ENCODE measurements around the gene TGFBR3. TPM values are rescaled to one million over a fixed set of nuclear protein-coding genes. Genes with fewer than 3 reads are reported as not detected.

Gene TGFBR3
- total and polyA plus RNA-seq, 2 of the 13 experiments (the other 11 are each of a cell fraction or from before 2014, with no cell fraction given) = 76.5 to 195 TPM

DNA sequence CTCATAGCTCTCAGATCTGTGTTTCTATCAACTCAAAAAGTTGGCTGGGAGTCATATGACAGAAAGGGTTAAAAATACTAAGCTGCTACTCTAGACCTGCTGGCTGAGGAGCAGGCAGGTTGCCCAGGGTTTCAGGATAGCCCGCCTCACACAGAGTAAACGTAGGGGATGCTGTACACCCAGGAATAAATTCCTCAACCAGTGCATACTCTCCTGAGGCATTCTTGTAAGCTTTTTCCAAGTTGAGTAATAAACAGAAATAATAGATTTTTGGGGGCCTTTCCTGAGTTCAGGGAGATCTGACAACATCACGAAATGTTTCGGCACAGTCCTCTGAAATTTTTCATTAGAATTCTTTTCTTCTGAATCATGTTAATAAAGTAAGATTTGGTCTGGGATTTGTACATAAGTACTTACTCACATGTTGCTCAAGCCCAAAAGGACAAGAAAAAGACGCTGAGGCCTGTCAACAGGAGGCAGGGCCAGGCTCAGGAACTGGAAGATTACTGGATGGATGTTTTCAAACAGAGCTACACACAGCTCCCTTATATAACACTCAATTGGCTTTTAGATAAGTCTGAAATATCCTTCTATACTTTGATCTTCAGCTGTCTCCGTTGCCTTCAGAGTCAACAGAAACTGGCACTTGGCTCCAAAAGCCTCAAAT lies 41.0 kb downstream of the TGFBR3 start (continued):
- peak; percentile 33; the same call in 1 of the 2 replicates for TF ChIP-seq SIX1 (CRISPR knock-in tag; IDR thresholded peaks at IDR 0.05; ENCODE audit: borderline replicate concordance)
- peak; percentile 61 for TF ChIP-seq FOSL2 (CRISPR knock-in tag; IDR thresholded peaks at IDR 0.05)
- peak; percentile 42; the same call in 1 of the 2 replicates for TF ChIP-seq DPF2 (CRISPR knock-in tag; IDR thresholded peaks at IDR 0.05; ENCODE audit: borderline replicate concordance, low read depth)
- no peak for TF ChIP-seq SOX13 (IDR thresholded peaks at IDR 0.05)
- peak in 1 of 2 experiments; percentile 61; a peak in 1 of 4 replicates for TF ChIP-seq SOX13 (CRISPR knock-in tag; conservative IDR thresholded peaks at IDR 0.05 in 1 of 2, IDR thresholded peaks at IDR 0.05 in 1 of 2)
- TF ChIP-seq, protein P1, sequence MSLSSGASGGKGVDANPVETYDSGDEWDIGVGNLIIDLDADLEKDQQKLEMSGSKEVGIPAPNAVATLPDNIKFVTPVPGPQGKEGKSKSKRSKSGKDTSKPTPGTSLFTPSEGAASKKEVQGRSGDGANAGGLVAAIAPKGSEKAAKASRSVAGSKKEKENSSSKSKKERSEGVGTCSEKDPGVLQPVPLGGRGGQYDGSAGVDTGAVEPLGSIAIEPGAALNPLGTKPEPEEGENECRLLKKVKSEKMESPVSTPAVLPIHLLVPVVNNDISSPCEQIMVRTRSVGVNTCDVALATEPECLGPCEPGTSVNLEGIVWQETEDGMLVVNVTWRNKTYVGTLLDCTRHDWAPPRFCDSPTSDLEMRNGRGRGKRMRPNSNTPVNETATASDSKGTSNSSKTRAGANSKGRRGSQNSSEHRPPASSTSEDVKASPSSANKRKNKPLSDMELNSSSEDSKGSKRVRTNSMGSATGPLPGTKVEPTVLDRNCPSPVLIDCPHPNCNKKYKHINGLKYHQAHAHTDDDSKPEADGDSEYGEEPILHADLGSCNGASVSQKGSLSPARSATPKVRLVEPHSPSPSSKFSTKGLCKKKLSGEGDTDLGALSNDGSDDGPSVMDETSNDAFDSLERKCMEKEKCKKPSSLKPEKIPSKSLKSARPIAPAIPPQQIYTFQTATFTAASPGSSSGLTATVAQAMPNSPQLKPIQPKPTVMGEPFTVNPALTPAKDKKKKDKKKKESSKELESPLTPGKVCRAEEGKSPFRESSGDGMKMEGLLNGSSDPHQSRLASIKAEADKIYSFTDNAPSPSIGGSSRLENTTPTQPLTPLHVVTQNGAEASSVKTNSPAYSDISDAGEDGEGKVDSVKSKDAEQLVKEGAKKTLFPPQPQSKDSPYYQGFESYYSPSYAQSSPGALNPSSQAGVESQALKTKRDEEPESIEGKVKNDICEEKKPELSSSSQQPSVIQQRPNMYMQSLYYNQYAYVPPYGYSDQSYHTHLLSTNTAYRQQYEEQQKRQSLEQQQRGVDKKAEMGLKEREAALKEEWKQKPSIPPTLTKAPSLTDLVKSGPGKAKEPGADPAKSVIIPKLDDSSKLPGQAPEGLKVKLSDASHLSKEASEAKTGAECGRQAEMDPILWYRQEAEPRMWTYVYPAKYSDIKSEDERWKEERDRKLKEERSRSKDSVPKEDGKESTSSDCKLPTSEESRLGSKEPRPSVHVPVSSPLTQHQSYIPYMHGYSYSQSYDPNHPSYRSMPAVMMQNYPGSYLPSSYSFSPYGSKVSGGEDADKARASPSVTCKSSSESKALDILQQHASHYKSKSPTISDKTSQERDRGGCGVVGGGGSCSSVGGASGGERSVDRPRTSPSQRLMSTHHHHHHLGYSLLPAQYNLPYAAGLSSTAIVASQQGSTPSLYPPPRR (CRISPR knock-in tag; IDR thresholded peaks at IDR 0.05; ENCODE audit: borderline replicate concordance) = peak; percentile 79
- TF ChIP-seq TCF7 (IDR thresholded peaks at IDR 0.05; ENCODE audit: low read depth) = peak; percentile 83
- TF ChIP-seq SOX6 (IDR thresholded peaks at IDR 0.05) = no peak
- peak; percentile 51 for TF ChIP-seq SOX6 (CRISPR knock-in tag; IDR thresholded peaks at IDR 0.05)
- TF ChIP-seq KAT8 (CRISPR knock-in tag; IDR thresholded peaks at IDR 0.05) = peak; percentile 26; the same call in 1 of the 2 replicates
- no peak for TF ChIP-seq LCORL (IDR thresholded peaks at IDR 0.05)
- peak; percentile 46; the same call in 1 of the 2 replicates for TF ChIP-seq LCORL (CRISPR knock-in tag; IDR thresholded peaks at IDR 0.05)
- TF ChIP-seq RBM22 (optimal IDR thresholded peaks at IDR 0.05; ENCODE audit: low read length) = peak; percentile 87
- TF ChIP-seq, protein P2, sequence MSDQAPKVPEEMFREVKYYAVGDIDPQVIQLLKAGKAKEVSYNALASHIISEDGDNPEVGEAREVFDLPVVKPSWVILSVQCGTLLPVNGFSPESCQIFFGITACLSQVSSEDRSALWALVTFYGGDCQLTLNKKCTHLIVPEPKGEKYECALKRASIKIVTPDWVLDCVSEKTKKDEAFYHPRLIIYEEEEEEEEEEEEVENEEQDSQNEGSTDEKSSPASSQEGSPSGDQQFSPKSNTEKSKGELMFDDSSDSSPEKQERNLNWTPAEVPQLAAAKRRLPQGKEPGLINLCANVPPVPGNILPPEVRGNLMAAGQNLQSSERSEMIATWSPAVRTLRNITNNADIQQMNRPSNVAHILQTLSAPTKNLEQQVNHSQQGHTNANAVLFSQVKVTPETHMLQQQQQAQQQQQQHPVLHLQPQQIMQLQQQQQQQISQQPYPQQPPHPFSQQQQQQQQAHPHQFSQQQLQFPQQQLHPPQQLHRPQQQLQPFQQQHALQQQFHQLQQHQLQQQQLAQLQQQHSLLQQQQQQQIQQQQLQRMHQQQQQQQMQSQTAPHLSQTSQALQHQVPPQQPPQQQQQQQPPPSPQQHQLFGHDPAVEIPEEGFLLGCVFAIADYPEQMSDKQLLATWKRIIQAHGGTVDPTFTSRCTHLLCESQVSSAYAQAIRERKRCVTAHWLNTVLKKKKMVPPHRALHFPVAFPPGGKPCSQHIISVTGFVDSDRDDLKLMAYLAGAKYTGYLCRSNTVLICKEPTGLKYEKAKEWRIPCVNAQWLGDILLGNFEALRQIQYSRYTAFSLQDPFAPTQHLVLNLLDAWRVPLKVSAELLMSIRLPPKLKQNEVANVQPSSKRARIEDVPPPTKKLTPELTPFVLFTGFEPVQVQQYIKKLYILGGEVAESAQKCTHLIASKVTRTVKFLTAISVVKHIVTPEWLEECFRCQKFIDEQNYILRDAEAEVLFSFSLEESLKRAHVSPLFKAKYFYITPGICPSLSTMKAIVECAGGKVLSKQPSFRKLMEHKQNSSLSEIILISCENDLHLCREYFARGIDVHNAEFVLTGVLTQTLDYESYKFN (CRISPR knock-in tag; conservative IDR thresholded peaks at IDR 0.05) = peak; percentile 72
- 0 out of 2 replicates have a peak, but pooled peaks have one; percentile 13 for TF ChIP-seq MIXL1 (CRISPR knock-in tag; IDR thresholded peaks at IDR 0.05)
- TF ChIP-seq SALL1 (CRISPR knock-in tag; IDR thresholded peaks at IDR 0.05) = peak; percentile 5; the same call in 1 of the 2 replicates
- peak; percentile 60 for TF ChIP-seq GATAD2A (CRISPR knock-in tag; IDR thresholded peaks at IDR 0.05)
- TF ChIP-seq, protein P3, sequence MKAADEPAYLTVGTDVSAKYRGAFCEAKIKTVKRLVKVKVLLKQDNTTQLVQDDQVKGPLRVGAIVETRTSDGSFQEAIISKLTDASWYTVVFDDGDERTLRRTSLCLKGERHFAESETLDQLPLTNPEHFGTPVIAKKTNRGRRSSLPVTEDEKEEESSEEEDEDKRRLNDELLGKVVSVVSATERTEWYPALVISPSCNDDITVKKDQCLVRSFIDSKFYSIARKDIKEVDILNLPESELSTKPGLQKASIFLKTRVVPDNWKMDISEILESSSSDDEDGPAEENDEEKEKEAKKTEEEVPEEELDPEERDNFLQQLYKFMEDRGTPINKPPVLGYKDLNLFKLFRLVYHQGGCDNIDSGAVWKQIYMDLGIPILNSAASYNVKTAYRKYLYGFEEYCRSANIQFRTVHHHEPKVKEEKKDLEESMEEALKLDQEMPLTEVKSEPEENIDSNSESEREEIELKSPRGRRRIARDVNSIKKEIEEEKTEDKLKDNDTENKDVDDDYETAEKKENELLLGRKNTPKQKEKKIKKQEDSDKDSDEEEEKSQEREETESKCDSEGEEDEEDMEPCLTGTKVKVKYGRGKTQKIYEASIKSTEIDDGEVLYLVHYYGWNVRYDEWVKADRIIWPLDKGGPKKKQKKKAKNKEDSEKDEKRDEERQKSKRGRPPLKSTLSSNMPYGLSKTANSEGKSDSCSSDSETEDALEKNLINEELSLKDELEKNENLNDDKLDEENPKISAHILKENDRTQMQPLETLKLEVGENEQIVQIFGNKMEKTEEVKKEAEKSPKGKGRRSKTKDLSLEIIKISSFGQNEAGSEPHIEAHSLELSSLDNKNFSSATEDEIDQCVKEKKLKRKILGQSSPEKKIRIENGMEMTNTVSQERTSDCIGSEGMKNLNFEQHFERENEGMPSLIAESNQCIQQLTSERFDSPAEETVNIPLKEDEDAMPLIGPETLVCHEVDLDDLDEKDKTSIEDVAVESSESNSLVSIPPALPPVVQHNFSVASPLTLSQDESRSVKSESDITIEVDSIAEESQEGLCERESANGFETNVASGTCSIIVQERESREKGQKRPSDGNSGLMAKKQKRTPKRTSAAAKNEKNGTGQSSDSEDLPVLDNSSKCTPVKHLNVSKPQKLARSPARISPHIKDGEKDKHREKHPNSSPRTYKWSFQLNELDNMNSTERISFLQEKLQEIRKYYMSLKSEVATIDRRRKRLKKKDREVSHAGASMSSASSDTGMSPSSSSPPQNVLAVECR (CRISPR knock-in tag; IDR thresholded peaks at IDR 0.05; ENCODE audit: borderline replicate concordance) = peak; percentile 18; the same call in 1 of the 2 replicates
